ENCODE results near the gene USP20.
"Not testable (repeated sequence)": the region's sequence is repeated elsewhere in the genome, so short reads cannot be mapped to it uniquely, and the experiment has no call there.

The USP20 gene

GRCh38 chr9:129876815-129877214 lies 41.6 kb downstream of the USP20 start:
- DNase-seq: no peak

- DNase-seq: no peak
Measured at GRCh38 chr9:129878291-129878690, 43.0 kb downstream of the USP20 start.

GRCh38 chr9:129879103-129879699 lies 43.9 kb downstream of the USP20 start:
- no peak for DNase-seq

GRCh38 chr9:129879991-129880653 lies 44.9 kb downstream of the USP20 start:
- DNase-seq: no peak

- DNase-seq: no peak
Measured at GRCh38 chr9:129880654-129881546, 45.6 kb downstream of the USP20 start.

- DNase-seq: no peak
Measured at GRCh38 chr9:129881547-129882324, 46.5 kb downstream of the USP20 start.

GRCh38 chr9:129884220-129885017 lies 49.2 kb downstream of the USP20 start:
- DNase-seq: peak; percentile 60

- no peak for DNase-seq
Measured at GRCh38 chr9:129885018-129885669, 49.9 kb downstream of the USP20 start.

- DNase-seq: peak; percentile 82
Measured at GRCh38 chr9:129885670-129886106, 50.4 kb downstream of the USP20 start.

GRCh38 chr9:129886226-129887174 lies 51.2 kb downstream of the USP20 start:
- DNase-seq: no peak

- no peak for DNase-seq
Measured at GRCh38 chr9:129887334-129888292, 52.4 kb downstream of the USP20 start.

GRCh38 chr9:129888293-129889121 lies 53.2 kb downstream of the USP20 start:
- no peak for DNase-seq

GRCh38 chr9:129889122-129889940 lies 54.1 kb downstream of the USP20 start:
- DNase-seq: no peak

- no peak for DNase-seq
Measured at GRCh38 chr9:129889941-129890717, 54.9 kb downstream of the USP20 start.

GRCh38 chr9:129890718-129891299 lies 55.6 kb downstream of the USP20 start:
- DNase-seq: not testable (repeated sequence)

- DNase-seq: no peak
Measured at GRCh38 chr9:129891569-129891968, 56.3 kb downstream of the USP20 start.

Measured in 8988T (cell line).